Activated T-cell treated with anti-CD3 and anti-CD28 coated beads, Interleukin-2, amount 50 U/mL, for 24 hours (primary cell): ENCODE results near the gene PARVA.
"Not testable (repeated sequence)": the region's sequence is repeated elsewhere in the genome, so short reads cannot be mapped to it uniquely, and the experiment has no call there.

Experiments used
- DNase-seq: peaks from one replicate; pipeline ENCODE4 v3.0.0-alpha.2; 2020
- H3K27ac Mint-ChIP-seq: 2 replicates; pipeline ENCODE4 v1.8.0; 2020; ENCODE audit warnings: mild to moderate bottlenecking, mixed read lengths
- H3K27me3 Mint-ChIP-seq: 2 replicates; pipeline ENCODE4 v1.8.0; 2020; ENCODE audit warnings: mixed read lengths
- H3K36me3 Mint-ChIP-seq: 2 replicates; pipeline ENCODE4 v1.8.0; 2020; ENCODE audit warnings: low read depth, mixed read lengths
- H3K4me1 Mint-ChIP-seq: 2 replicates; pipeline ENCODE4 v1.8.0; 2020; ENCODE audit warnings: low read depth, mixed read lengths
- H3K4me3 Mint-ChIP-seq: 2 replicates; pipeline ENCODE4 v1.8.0; 2020; ENCODE audit warnings: mild to moderate bottlenecking, moderate library complexity, mixed read lengths
- H3K9me3 Mint-ChIP-seq: 2 replicates; pipeline ENCODE4 v1.8.0; 2020; ENCODE audit warnings: mixed read lengths

The PARVA gene

DNA sequence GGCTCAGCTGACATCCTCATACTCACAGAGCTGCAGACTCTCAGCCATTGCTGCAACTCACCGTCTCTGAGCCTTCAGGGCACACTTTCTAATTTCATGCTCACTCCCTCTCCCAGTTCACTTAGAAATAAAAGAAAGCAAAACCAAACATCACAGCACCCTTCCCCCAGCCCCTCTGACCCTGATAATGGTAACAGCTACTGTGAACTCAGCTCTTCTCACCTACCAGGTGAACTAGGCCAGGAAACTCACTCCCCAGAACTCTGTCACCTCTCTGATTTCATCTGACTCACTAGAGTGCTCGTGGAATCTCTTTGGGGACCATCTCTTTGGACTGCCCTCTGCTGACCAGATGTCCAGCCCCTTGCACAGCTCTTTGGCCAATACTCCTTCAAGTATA, 14.5 kb upstream of the PARVA start:
- Mint-ChIP-seq H3K4me1 (peaks cover 47% of the 10 kb centered on the region), H3K9me3 (peaks cover 1% of the 10 kb centered on the region), H3K27me3 (no peaks in the 10 kb centered on the region), H3K27ac (no peak overlapping the region), H3K36me3 (peaks cover 5% of the 10 kb centered on the region), H3K4me3 (no peak overlapping the region)
- DNase-seq, result no peak

DNA sequence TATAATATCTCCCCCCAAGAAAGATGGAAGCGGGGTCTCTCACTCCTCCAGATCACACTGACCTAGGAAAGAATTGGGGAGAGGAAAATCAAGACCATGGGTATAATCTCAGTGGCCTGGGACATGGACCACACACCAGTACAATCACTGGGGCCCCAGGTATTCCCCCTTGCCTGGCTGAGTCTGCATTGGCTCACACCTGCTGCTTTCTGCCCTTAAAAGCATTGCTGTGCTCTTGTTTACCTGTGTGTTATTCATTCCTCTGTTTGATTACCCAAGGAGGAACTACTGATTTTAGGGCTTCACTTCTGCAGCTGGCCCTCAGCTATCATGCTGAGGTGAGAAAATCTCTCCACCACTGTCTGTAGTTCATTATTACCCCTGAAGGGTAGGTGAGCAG, 14.0 kb upstream of the PARVA start:
- no peak overlapping the region for H3K4me3 Mint-ChIP-seq
- H3K36me3 Mint-ChIP-seq, result peaks cover 4% of the 10 kb centered on the region
- no peak overlapping the region for H3K27ac Mint-ChIP-seq
- DNase-seq, result no peak
- no peaks in the 10 kb centered on the region for H3K27me3 Mint-ChIP-seq
- peaks cover 44% of the 10 kb centered on the region for H3K4me1 Mint-ChIP-seq
- peaks cover 4% of the 10 kb centered on the region for H3K9me3 Mint-ChIP-seq

DNA sequence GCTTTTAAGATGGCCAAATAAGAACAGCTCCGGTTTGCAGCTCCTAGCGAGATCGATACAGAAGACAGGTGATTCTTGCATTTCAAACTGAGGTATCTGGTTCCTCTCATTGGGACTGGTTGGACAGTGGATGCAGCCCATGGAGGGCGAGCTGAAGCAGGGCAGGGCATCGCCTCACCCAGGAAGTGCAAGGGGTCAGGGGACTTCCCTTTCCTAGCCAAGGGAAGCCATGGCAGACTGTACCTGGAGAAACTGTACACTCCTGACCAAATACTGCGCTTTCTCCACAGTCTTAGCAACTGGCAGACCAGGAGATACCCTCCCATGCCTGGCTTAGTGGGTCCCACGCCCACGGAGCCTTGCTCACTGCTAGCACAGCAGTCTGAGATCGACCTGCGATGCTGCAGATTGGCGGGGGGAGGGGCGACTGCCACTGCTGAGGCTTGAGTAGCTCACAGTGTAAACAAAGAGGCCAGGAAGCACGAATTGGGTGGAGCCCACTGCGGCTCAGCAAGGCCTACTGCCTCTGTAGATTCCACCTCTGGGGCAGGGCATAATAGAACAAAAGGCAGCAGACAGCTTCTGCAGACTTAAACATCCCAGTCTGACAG, 11.3 kb upstream of the PARVA start:
- Mint-ChIP-seq H3K4me1 (peaks cover 44% of the 10 kb centered on the region), H3K27ac (peak overlapping the region; percentile 48), H3K9me3 (peaks cover 16% of the 10 kb centered on the region)
- not testable (repeated sequence) for H3K27me3 Mint-ChIP-seq, H3K36me3 Mint-ChIP-seq, H3K4me3 Mint-ChIP-seq
- DNase-seq, result peak; percentile 53

DNA sequence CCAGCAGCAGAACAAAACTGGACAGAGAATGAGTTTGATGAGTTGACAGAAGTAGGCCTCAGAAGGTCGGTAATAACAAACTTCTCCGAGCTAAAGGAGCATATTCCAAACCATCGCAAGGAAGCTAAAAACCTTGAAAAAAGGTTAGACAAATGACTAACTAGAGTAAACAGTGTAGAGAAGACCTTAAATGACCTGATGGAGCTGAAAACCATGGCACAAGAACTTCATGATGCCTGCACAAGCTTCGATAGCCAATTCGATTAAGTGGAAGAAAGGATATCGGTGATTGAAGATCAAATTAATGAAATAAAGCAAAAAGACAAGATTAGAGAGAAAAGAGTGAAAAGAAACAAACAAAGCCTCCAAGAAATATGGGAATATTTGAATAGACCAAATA, 10.3 kb upstream of the PARVA start:
- H3K4me1 Mint-ChIP-seq, result peaks cover 40% of the 10 kb centered on the region
- peaks cover 19% of the 10 kb centered on the region for H3K9me3 Mint-ChIP-seq
- H3K27ac Mint-ChIP-seq, H3K4me3 Mint-ChIP-seq, DNase-seq, H3K36me3 Mint-ChIP-seq, H3K27me3 Mint-ChIP-seq: not testable (repeated sequence)

DNA sequence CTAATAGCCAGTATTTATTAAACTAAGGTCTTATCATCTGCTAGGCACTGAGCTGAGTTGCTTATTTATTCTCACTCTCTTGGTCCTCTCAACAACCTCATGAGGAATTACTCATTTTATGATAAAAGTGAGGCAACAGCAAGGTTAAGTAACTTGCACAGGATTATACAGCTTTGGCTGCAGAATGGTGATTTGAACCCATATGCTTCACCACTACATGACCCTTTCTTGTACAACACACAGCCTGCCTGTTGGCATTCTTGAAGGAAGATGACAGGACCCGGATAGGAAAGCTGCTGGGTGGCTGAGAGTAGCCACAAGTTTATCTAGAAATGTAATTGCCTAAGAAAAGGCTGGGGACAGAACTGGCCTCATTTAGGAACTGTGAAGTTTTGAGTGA, 5.3 kb upstream of the PARVA start:
- DNase-seq, result no peak
- Mint-ChIP-seq H3K27me3 (peaks cover 26% of the 10 kb centered on the region), H3K27ac (no peak overlapping the region), H3K36me3 (no peaks in the 10 kb centered on the region), H3K4me1 (peaks cover 9% of the 10 kb centered on the region), H3K9me3 (peaks cover 19% of the 10 kb centered on the region), H3K4me3 (no peak overlapping the region)

DNA sequence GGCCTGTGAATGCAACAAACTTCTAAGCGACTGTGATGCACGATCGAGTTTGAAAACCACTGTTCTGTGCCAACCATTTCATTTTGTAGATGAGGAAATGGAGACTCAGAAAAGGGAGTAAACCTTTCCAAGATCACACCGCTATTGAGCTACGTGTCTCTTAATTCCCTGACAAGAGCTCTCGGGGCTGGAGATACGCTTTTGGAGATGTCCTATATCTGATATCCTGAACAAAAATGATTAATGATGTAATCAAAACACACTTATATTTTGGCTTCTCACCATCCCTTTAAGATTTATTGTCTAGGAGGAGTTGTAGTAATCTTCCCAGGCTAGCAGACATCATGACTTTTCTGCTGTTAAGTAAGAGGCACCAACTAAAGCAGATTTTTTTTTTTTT, 1.7 kb upstream of the PARVA start:
- Mint-ChIP-seq H3K9me3 (peaks cover 5% of the 10 kb centered on the region), H3K4me3 (no peak overlapping the region), H3K36me3 (no peaks in the 10 kb centered on the region), H3K27ac (no peak overlapping the region), H3K27me3 (peaks cover 54% of the 10 kb centered on the region), H3K4me1 (peaks cover 10% of the 10 kb centered on the region)
- no peak for DNase-seq

DNA sequence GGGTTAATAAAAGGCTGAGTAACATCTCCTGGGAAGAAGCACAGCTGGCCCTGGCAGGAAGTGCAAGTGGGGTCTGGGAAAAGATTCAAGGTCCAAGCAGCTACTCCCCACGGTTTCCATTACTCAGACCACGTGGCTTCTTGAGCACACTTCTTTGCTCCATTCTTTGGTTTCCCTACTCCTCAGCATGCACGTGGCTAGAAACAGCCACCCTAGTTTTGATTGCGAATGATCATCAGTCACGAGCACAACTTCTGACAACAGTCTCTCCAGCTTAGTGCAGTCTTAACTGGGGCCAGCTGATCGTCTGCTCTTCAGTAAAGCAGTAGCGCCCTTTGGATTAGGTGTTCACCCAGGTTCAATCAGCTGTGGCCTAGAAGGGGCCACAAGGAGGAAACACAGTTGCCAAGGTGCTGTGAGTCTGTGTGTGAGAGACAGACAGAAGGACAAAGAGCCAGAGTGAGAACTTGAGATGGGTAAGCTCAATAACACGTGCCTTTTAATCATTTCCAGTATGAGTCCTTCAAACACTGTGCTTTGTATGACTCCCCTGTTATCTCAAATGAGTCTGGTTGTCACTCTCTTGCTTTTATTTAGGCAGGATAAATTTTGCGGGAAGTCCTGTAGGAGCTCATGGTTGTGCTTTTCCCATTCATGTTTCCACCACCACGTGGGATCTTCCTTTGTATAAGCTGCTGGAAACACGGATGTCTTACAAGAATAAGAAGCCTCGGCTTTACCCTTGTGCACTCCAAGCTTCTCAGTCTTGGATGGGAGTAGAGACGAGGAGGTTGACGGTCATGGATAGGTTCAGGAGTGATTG, 901 bp upstream of the PARVA start:
- H3K27ac Mint-ChIP-seq, result no peak overlapping the region
- H3K36me3 Mint-ChIP-seq, result no peaks in the 10 kb centered on the region
- peak overlapping the region; percentile 51 for H3K4me3 Mint-ChIP-seq
- peaks cover 10% of the 10 kb centered on the region for H3K4me1 Mint-ChIP-seq
- H3K27me3 Mint-ChIP-seq, result peaks cover 53% of the 10 kb centered on the region
- H3K9me3 Mint-ChIP-seq, result no peaks in the 10 kb centered on the region
- DNase-seq, result no peak

DNA sequence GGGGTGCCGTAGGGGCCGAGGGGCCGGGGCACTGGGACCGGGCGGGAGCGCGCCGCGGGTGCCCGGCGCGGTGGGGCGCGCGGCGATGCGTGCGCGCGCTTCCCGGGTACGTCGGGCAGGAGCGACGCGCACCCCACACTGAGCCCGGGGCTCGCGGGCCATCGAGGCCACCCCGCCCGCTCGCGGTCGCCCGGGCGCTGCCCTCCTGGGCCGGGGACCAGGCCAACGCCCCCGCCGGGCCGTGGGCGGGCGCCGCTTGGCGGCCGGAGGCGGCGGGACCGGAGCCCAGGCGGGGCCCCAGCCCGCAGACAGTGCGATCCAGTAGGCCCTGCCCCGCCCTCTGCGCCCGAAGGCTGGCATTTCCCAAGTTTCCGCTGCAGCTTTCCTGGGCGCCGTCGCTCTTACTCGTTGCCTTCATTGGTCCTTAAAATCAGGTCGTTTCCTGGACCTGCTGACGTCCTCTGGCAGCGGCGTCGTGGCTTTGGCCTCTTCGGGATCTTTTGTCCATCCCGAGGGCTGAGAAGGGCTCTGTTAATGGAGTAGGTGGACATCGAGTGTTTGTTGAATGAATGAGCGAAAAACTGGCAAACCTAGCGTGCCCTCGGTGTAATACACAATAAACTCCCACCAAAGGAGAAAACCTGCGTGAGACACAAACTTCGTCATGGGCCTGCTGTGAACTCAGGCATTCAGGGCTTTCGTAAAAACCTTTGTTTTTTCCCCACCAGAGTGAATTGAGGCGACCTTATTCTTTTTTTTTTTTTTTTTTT, 638 bp downstream of the PARVA start:
- DNase-seq, result no peak
- Mint-ChIP-seq H3K36me3 (no peaks in the 10 kb centered on the region), H3K9me3 (no peaks in the 10 kb centered on the region), H3K4me3 (peak overlapping the region; percentile 69), H3K4me1 (peaks cover 10% of the 10 kb centered on the region), H3K27ac (no peak overlapping the region), H3K27me3 (peaks cover 53% of the 10 kb centered on the region)

DNA sequence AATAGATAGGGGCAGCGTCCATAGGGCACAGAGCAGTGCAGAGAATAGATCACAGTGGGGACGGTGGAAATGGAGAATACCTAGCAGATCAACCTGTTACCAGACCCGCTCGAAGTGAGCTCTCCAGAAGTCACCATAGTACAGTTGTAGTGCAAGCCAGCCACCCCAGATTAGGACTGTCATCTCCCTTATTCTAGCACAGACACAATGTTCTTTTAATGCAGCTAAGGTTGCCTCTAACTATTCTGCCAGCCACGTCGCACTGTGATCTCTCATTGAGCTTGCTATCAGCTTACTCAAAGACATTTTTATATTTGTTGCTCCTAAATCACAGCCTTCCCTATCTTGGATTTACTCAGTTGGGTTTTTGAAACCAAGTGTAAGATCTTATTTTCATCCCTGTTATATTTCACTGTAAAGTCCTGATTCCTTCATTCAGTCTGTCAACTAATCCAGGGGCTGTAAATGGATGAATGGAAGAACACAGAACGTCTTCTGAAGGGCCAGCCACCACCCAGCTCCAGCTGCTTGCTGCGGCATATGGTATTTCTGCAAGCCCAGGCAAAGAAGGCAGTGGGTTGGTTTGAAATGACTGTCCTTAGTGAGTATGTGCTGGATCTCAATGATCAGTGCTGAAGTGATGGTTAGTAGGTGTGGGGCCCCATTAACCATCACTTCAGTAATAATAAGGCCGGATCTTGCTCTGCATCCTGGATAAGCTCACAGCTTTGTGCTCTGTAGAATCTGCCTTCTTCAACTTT, 3.4 kb downstream of the PARVA start:
- H3K9me3 Mint-ChIP-seq, result no peaks in the 10 kb centered on the region
- H3K27me3 Mint-ChIP-seq, result peaks cover 40% of the 10 kb centered on the region
- no peak overlapping the region for H3K4me3 Mint-ChIP-seq
- no peaks in the 10 kb centered on the region for H3K36me3 Mint-ChIP-seq
- no peak for DNase-seq
- H3K4me1 Mint-ChIP-seq, result peaks cover 10% of the 10 kb centered on the region
- no peak overlapping the region for H3K27ac Mint-ChIP-seq

DNA sequence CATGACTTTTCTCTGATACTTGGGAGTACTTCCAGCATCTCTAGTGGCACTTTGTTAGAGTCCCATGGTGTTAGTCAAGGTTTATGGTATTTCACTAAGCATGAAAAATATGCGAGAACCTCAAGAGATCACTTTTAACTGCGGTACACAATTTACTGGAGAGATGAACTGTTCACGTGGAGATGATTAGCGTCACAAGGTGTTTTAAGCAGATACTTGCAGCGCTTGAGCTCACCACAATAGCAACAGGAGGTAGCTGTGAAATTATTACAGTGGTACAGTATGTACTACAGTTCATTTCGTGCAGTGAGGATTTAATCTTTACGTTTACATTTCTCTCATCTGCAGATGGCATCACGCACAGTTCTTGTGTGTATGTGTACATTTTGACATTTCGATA, 4.5 kb downstream of the PARVA start:
- peaks cover 31% of the 10 kb centered on the region for H3K27me3 Mint-ChIP-seq
- no peak overlapping the region for H3K27ac Mint-ChIP-seq
- no peaks in the 10 kb centered on the region for H3K9me3 Mint-ChIP-seq
- H3K4me1 Mint-ChIP-seq, result peaks cover 5% of the 10 kb centered on the region
- no peak for DNase-seq
- no peak overlapping the region for H3K4me3 Mint-ChIP-seq
- no peaks in the 10 kb centered on the region for H3K36me3 Mint-ChIP-seq

DNA sequence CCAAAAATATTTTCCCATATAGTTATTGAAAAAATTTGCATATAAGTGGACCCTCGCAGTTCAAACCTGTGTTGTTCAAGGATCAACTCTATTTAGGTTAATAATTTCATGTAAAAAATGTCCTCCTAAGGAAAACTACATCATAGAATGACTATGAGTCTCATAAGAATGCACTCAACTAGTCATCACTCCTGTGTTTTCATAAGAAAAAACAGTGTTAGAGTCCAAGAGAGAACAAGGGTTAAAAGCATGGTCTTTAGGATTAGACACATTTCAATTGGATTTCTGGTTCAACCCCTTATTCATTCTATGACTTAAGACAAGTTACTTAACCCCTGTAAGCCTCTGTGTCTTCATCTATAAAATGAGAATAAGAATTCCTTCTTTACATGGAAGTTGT, 5.1 kb downstream of the PARVA start:
- DNase-seq, result no peak
- H3K36me3 Mint-ChIP-seq, result no peaks in the 10 kb centered on the region
- H3K27me3 Mint-ChIP-seq, result peaks cover 29% of the 10 kb centered on the region
- no peaks in the 10 kb centered on the region for H3K9me3 Mint-ChIP-seq
- H3K4me1 Mint-ChIP-seq, result peaks cover 3% of the 10 kb centered on the region
- H3K27ac Mint-ChIP-seq, result no peak overlapping the region
- H3K4me3 Mint-ChIP-seq, result no peak overlapping the region

DNA sequence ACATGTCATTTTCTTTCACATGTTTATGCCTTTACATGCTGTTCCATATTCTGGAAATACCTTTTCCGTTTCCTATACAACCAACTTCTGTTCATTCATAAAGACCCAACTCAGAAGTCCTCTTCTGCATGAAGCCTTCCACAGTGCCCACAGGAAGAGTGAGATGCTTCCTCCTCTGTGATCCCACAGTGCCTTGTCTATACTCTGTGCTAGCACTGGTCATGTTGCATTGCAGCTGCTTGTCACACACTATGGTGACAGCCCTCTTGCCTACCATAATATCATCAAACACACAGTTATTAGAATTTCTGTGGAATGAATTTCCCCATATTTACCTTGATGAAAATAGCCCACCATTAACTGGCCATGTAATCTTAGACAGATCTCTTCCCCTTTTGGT, 8.9 kb downstream of the PARVA start:
- Mint-ChIP-seq H3K4me3 (no peak overlapping the region), H3K27me3 (no peaks in the 10 kb centered on the region), H3K4me1 (no peaks in the 10 kb centered on the region), H3K9me3 (no peaks in the 10 kb centered on the region), H3K36me3 (no peaks in the 10 kb centered on the region), H3K27ac (no peak overlapping the region)
- no peak for DNase-seq

DNA sequence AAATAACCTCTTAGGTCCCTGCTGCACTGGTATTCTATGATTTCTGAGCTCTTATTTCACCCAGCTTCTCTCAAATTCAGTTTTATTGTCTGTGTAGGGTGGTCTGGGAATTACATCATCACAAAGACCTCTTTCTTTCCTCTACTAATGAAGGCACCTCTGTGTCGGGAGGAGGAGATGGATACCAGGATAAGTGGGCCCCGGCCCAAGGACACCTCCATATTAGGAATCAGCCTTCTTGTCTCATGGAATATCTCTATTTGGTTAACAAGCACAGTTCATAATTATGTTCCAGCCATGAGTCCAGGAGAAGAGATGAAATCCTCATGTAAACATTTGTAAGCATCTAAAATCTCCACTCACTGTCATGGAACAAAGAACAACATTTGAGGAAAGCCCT, 9.4 kb downstream of the PARVA start:
- Mint-ChIP-seq H3K36me3 (no peaks in the 10 kb centered on the region), H3K4me3 (no peak overlapping the region), H3K27ac (no peak overlapping the region), H3K27me3 (no peaks in the 10 kb centered on the region), H3K4me1 (no peaks in the 10 kb centered on the region), H3K9me3 (no peaks in the 10 kb centered on the region)
- DNase-seq, result no peak

DNA sequence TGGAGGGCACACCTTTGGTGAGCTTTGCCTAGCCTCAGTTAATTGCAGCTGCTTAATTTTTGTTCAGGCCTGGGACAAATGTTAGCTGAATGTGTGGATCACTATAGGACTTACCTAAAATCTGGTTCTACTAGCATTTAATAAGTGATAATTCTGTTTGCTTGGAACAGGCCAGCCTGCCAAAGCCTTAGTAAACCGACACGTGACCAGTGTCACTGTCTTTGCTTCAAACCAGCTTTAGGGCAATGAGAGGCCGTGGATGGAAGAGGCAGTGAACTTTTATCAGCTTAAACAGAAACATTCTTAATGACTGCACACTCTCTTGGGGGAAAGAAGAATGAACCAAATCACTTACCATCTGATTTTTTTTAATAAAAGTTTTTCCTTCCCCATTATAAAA, 10.8 kb downstream of the PARVA start:
- no peak overlapping the region for H3K27ac Mint-ChIP-seq
- no peak overlapping the region for H3K4me3 Mint-ChIP-seq
- H3K4me1 Mint-ChIP-seq, result no peaks in the 10 kb centered on the region
- no peak for DNase-seq
- H3K36me3 Mint-ChIP-seq, result no peaks in the 10 kb centered on the region
- no peaks in the 10 kb centered on the region for H3K27me3 Mint-ChIP-seq
- H3K9me3 Mint-ChIP-seq, result no peaks in the 10 kb centered on the region
